Measurements from ENCODE around the gene SMIM22.

DNA sequence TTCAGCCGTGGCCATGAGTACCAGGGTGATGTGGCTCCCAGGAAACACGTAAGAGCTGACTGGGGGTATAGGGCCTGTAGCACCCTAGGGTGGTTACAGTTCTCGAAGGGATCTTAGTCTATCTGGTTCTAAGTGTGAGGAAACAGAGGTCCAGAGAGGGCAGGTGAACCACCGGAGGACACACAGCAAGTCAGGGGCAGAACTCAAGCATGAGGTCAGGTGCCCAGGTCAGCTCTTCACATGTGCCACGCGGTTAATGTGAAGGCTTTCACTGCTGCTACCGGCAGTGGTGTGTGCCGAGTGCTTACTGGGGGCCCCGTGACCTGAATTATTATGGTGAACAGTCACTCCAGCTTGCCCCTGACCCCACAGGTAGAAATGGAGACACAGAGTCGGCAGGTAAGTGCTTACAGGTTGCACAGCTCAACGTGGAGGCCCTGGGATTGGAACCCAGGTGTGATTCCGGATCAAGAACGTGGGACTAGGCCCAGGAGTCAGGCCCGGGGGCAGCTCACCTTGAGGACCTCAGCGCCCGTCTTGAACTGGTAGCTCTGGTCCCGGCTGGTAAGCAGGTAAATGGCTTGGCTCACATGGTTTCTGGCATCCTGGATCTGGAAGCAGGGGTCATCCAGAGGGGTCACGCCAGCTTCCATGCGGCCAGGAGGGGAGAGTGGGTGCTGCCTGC is 4.1 kb downstream of the SMIM22 start:
- TF ChIP-seq GATA2 (IDR thresholded peaks at IDR 0.05; ENCODE audit: low read depth, low read length) (no peak), GATA3 (IDR thresholded peaks at IDR 0.05; ENCODE audit: low read depth, low read length) (no peak)

All from SH-SY5Y (cell line).